Heart left ventricle (tissue), 16 donors: ENCODE results near the gene SH3RF3. TPM values are rescaled to one million over a fixed set of nuclear protein-coding genes. Genes with fewer than 3 reads are reported as not detected.

Source experiments
- ATAC-seq, 4 donors: fragments of 200-7000 bp; cut with Tn5 transposase; one replicate each; pipeline ENCODE4 v1.9.1; 2020 to 2022; ENCODE audit warnings: moderate library complexity in 4 of 4, mild to moderate bottlenecking in 3 of 4, moderate number of reproducible peaks in 1 of 4
- DNase-seq, 5 donors: peaks; one replicate each; pipeline ENCODE4 v3.0.0-alpha.2; 2020
- H3K27ac ChIP-seq, 12 donors: fragments of 200-600 bp; sonication (generic) in 4 of 12; one replicate each; pipeline versions ENCODE4 v1.5.0 to v1.8.0; 2016 to 2022; ENCODE audit warnings: mild to moderate bottlenecking in 2 of 12
- H3K27me3 ChIP-seq, 9 donors: fragments of 200-600 bp; sonication (generic) in 2 of 9; one replicate each; pipeline versions ENCODE4 v1.5.1 to v1.8.0; 2016 to 2022; ENCODE audit warnings: mild to moderate bottlenecking in 3 of 9
- H3K36me3 ChIP-seq, 9 donors: fragments of 200-600 bp; sonication (generic) in 2 of 9; one replicate each; pipeline versions ENCODE4 v1.5.0 to v1.8.0; 2018 to 2022; ENCODE audit warnings: mild to moderate bottlenecking in 2 of 9
- H3K4me1 ChIP-seq, 12 donors: fragments of 200-600 bp; sonication (generic) in 4 of 12; one replicate each; pipeline versions ENCODE4 v1.5.0 to v1.8.0; 2016 to 2022; ENCODE audit warnings: mild to moderate bottlenecking in 3 of 12
- H3K4me3 ChIP-seq, 12 donors: fragments of 200-600 bp; sonication (generic) in 4 of 12; one replicate each; pipeline versions ENCODE4 v1.5.0 to v1.8.0; 2017 to 2022; ENCODE audit warnings: mild to moderate bottlenecking in 9 of 12, moderate library complexity in 4 of 12
- H3K9me3 ChIP-seq, 12 donors: fragments of 200-600 bp; sonication (generic) in 4 of 12; one replicate each; pipeline versions ENCODE4 v1.5.0 to v1.8.0; 2016 to 2022; ENCODE audit warnings: mild to moderate bottlenecking in 1 of 12
- POLR2A ChIP-seq, 2 donors: fragments of 450-650 bp; IDR thresholded peaks; one replicate each; pipeline ENCODE4 v1.6.1; 2017; ENCODE audit warnings: antibody characterized with exemption in 2 of 2, mild to moderate bottlenecking in 2 of 2, moderate library complexity in 2 of 2
- WGBS, 4 donors: extraction: QIAGEN DNeasy Blood & Tissue Kit in 2 of 4; methylation state at CpG; one replicate each; pipeline versions ENCODE4 v1.1.5 to v1.1.7; 2013 to 2018; 5-methylcytosine and 5-hydroxymethylcytosine counted together
- intact Hi-C, 10 donors: fragments of 100-400 bp; cut with DNase I; formaldehyde crosslinking; loops; one replicate each; pipeline versions ENCODE4 v1.11.1 to v1.14.2; 2022
- polyA plus RNA-seq, 2 donors: library from polyadenylated mRNA; stranded (reverse); fragments of 200-250 nt; gene quantifications; one replicate each; pipeline ENCODE4 v1.2.3, GENCODE V29; 2013
- total RNA-seq, 9 donors: library from RNA; depleted of rRNA in 2 of 9; stranded (reverse); fragments of >200 nt in 2 of 9; fragmentation: NEBNext Ultra II Directional in 3 of 9; extraction: Animal tissue kit (Norgen Biotek cat#: 25700) in 3 of 9; gene quantifications; one replicate each; pipeline versions ENCODE4 v1.1.0 to v1.2.4, GENCODE V29; 2016 to 2023
- TF ChIP-seq, protein P1 (sequence below), 12 donors: fragments of 200-600 bp; sonication (generic) in 4 of 12; IDR thresholded peaks; one replicate each; pipeline versions ENCODE4 v1.5.0 to v1.8.0; 2018 to 2022; ENCODE audit warnings: antibody characterized with exemption in 12 of 12, mild to moderate bottlenecking in 5 of 12
- donor health status: ischemic (EF 13 %, LVEDD 7.1; RV severe dilation, severe dysfunction).
- donor health status: healthy with polysubstance abuse.
- donor health status: DM: no; HTN: yes; CAD: no.
- donor health status: DM: no; HTN: no; CAD: no.
- donor health status: ischemic (EF 25% LVEDD 6.9; RV normal size, moderate dysfunction).
- donor health status: ischemic (EF 25% LVEDD 5.7; RV mildly dilated, moderate dysfunction).
- donor health status: healthy.
- donor health status: DM: yes; HTN: yes; CAD: no.
- donor health status: ischemic (EF 35%, LVEDD 5.7; RV mildly dilated, moderate dysfunction).
- donor health status: nonischemic (EF 11% LVEDD 7.7; RV severe dilation, severe dysfunction).
- donor health status: DM: yes; HTN: yes; CAD: no.
- donor health status: PGD.
- donor health status: ischemic (EF 29% LVEDD 5.4; RV normal size, mild dysfunction).
- donor health status: nonischemic (EF 23%, LVEDD 6.1; RV moderate dilation, normal function).

SH3RF3 gene
- total and polyA plus RNA-seq, 11 donors = 5.2 to 15.7 (median 7.9) TPM

DNA sequence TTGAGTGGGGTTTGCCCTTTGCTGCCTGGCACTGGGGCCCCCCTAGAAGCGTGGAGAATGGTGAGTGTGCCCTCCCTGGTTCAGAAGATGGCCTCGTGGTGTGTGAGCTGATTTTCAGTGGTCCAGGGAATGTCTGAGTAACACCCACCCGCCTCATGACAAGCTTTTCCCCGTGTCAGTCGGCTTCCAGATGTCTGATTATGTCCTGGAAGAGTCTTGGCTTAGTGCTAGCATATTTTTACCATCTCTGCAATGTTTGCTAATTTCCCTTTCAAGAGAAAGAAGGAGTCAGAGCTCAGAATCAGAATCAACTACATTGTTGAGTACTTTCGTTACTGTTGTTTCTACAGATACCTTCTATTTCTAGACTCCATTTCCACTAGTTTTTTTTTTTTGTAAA lies 270.1 kb downstream of the SH3RF3 start:
- Histone ChIP-seq H3K4me1 (peaks cover 0 to 12% (median 0%) of the 10 kb centered on the region in 12 donors), H3K27ac (no peak overlapping the region), H3K9me3 (no peaks in the 10 kb centered on the region), H3K4me3 (no peak overlapping the region), H3K27me3 (no peaks in the 10 kb centered on the region), H3K36me3 (peaks cover 0 to 11% (median 0%) of the 10 kb centered on the region in 9 donors)
- no peak for TF ChIP-seq POLR2A (IDR thresholded peaks at IDR 0.05)
- TF ChIP-seq, protein P1, sequence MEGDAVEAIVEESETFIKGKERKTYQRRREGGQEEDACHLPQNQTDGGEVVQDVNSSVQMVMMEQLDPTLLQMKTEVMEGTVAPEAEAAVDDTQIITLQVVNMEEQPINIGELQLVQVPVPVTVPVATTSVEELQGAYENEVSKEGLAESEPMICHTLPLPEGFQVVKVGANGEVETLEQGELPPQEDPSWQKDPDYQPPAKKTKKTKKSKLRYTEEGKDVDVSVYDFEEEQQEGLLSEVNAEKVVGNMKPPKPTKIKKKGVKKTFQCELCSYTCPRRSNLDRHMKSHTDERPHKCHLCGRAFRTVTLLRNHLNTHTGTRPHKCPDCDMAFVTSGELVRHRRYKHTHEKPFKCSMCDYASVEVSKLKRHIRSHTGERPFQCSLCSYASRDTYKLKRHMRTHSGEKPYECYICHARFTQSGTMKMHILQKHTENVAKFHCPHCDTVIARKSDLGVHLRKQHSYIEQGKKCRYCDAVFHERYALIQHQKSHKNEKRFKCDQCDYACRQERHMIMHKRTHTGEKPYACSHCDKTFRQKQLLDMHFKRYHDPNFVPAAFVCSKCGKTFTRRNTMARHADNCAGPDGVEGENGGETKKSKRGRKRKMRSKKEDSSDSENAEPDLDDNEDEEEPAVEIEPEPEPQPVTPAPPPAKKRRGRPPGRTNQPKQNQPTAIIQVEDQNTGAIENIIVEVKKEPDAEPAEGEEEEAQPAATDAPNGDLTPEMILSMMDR (IDR thresholded peaks at IDR 0.05) = no peak
- ATAC-seq = no peak
- no peak for DNase-seq
- intact Hi-C loops = loop anchor here in 3 of 10 donors (5.0 to 10.0 kb wide), 2 partner anchors 272 to 274 kb away; partner anchors contain the start of gene SH3RF3 (in 3 of the 3)
- WGBS, 4 donors = 78 to 83% (median 79%) methylated on average over 6 of the region's 6 CpGs

DNA sequence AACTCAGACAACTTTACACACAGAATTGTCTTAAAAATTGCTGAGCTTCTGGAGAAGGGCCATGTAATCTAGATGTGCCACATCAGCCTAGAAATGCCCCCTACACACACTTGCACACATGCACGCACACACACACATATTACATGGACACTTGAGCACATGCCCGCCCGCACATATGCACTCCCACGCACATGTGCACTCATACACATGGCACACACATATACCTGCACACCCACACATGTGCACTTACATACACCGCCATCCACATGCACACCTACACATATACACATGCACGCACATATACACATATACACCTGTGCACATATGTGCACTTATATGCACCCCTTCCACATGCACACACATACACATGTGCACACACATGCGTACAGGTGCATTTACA lies 271.1 kb downstream of the SH3RF3 start:
- no peak for ATAC-seq
- peaks cover 0 to 11% (median 0%) of the 10 kb centered on the region in 9 donors for H3K36me3 ChIP-seq
- no peak for TF ChIP-seq POLR2A (IDR thresholded peaks at IDR 0.05)
- TF ChIP-seq, protein P1 (IDR thresholded peaks at IDR 0.05) = no peak
- no peaks in the 10 kb centered on the region for H3K9me3 ChIP-seq
- DNase-seq = no peak
- H3K4me3 ChIP-seq = no peak overlapping the region
- WGBS, 4 donors = 84 to 98% (median 85%) methylated on average over 7 of the region's 7 CpGs
- no peaks in the 10 kb centered on the region for H3K27me3 ChIP-seq
- peaks cover 0 to 12% (median 0%) of the 10 kb centered on the region in 12 donors for H3K4me1 ChIP-seq
- H3K27ac ChIP-seq = no peak overlapping the region
- intact Hi-C loops = no loop called here

DNA sequence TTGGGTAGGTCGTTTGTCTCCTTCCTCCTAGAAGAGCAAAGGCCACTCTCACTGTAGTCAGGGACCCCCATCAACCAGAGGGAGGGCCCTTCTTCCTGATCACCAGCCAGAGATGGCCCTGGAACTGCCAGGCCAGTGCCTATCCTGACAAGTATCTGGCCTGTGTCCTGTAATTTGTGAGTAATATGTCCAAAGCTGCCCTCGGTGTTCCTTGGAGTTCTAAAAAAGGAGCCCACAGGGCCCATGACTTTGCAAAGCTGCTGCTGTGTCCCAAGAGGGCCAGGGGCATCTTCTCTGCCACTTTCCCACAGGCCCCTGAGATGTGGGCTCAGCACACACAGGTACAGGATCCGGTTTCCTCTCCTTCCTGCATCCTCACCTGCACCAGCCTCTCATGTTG lies 272.4 kb downstream of the SH3RF3 start:
- H3K9me3 ChIP-seq = no peaks in the 10 kb centered on the region
- H3K27me3 ChIP-seq = no peaks in the 10 kb centered on the region
- no peak overlapping the region for H3K4me3 ChIP-seq
- H3K27ac ChIP-seq = no peak overlapping the region
- WGBS, 4 donors = 78 to 86% (median 82%) methylated on average over 3 of the region's 3 CpGs
- H3K36me3 ChIP-seq = peaks cover 0 to 11% (median 0%) of the 10 kb centered on the region in 9 donors
- H3K4me1 ChIP-seq = peaks cover 0 to 7% (median 0%) of the 10 kb centered on the region in 12 donors
- TF ChIP-seq, protein P1 (IDR thresholded peaks at IDR 0.05) = no peak
- no peak for TF ChIP-seq POLR2A (IDR thresholded peaks at IDR 0.05)
- DNase-seq = no peak
- no peak for ATAC-seq
- intact Hi-C loops = no loop called here

DNA sequence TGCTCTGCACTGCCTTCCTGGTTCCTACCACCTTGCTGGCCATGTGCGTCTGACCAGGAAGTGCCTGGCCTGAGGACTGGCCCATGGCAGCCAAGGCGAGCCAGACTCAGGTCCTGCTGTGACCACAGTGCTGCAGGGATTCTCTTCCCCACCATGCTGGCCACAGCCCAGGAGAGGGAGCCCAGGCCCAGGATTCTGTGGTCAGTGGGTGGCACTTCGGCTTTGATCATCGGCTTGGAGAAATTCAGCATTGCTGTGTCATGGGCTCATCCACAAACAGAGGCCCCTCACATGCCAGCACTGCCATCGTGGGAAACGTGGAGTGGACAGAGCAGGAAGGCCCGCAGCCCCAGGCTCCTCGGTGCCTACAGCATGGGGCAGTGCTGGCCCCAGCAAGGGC lies 273.2 kb downstream of the SH3RF3 start:
- DNase-seq (no peak), ATAC-seq (no peak)
- 74 to 92% (median 87%) methylated on average over 5 to 8 of the region's 8 CpGs for WGBS, 4 donors

More for the DNA sequence above, 273.2 kb downstream of the SH3RF3 start:
- no peak for TF ChIP-seq POLR2A (IDR thresholded peaks at IDR 0.05)
- TF ChIP-seq, protein P1 (IDR thresholded peaks at IDR 0.05) = no peak
- intact Hi-C loops = no loop called here
- Histone ChIP-seq H3K4me1 (no peaks in the 10 kb centered on the region), H3K9me3 (no peaks in the 10 kb centered on the region), H3K27me3 (no peaks in the 10 kb centered on the region), H3K27ac (no peak overlapping the region), H3K36me3 (peaks cover 0 to 11% (median 0%) of the 10 kb centered on the region in 9 donors), H3K4me3 (no peak overlapping the region)
